ENCODE measurements around the gene CUEDC1. TPM values are rescaled to one million over a fixed set of nuclear protein-coding genes. Genes with fewer than 3 reads are reported as not detected.
A peak's percentile ranks its signal among the peaks of the same experiment; 100 is the strongest.

Gene CUEDC1
- total and polyA plus RNA-seq, 2 donors (not counting 1 experiment from before 2014, with no cell fraction given) = 0.57 TPM; not detected in 1

DNA sequence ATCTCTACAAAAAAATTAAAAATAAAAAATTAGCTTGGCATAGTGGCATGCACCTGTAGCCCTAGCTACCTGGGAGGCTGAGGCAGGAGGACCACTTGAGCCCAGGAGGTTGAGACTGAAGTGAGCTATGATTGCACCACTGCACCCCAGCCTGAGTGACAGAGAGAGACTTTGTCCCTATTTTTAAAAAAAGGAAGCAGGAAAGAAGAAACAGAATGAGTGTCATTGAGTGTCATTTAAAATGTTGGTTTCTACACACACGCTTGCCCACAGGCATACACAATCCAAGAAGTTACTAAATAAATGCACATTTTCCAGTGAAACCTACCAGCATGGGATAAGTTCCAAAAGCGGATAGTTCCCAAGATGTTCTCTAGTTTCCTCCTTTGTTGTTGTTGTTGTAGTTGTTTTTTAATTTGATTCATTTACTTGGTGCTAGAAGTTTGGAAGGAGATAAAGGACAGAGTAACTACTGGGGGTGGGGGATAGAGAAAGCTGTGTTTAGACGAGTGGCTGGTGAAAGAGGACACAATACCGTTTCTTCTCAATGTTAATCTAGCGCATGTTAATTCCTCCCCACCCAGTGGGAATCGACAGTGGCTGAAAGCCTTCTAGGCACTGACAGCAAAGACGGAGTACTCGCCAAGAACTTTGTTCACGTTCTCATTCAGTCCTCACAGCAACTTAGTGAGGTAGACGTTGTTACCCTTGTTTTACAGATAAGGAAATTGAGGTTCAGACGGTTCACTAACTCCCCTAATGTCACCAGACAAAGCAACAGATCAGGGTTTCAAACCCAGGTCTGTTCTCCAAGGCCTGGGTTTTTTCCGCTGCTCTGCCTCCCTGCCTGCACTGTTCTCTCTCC, 122.7 kb downstream of the CUEDC1 start:
- Mint-ChIP-seq H3K9me3 (ENCODE audit: insufficient read depth) (no peaks in the 10 kb centered on the region), H3K27ac (no peak overlapping the region), H3K4me1 (peaks cover 2% of the 10 kb centered on the region), H3K4me3 (no peak overlapping the region), H3K27me3 (no peaks in the 10 kb centered on the region)
- Histone ChIP-seq H3K36me3 (replicated peaks in 1 of 2; ENCODE audit: control extremely low read depth in 1 of 2, control insufficient read depth in 1 of 2, extremely low read depth in 1 of 2, insufficient read depth in 2 of 2, low read length in 1 of 2) (peaks cover 0 to 6% of the 10 kb centered on the region in 2 experiments), H4K20me1 (ENCODE audit: control insufficient read depth, insufficient read depth, low read length, poor library complexity, severe bottlenecking) (no peaks in the 10 kb centered on the region), H3K9ac (ENCODE audit: low read length) (peak overlapping the region; percentile 58), H3K4me1 (ENCODE audit: control insufficient read depth in 2 of 2, insufficient read depth in 2 of 2, low read length in 2 of 2) (peaks cover 8 to 12% of the 10 kb centered on the region in 2 donors), H3K27me3 (replicated peaks in 1 of 4; ENCODE audit: control extremely low read depth in 1 of 4, control insufficient read depth in 3 of 4, insufficient read depth in 4 of 4, low read length in 3 of 4) (no peaks in the 10 kb centered on the region), H3K9me3 (ENCODE audit: control extremely low read depth in 1 of 3, control insufficient read depth in 2 of 3, insufficient read depth in 1 of 3, low read length in 2 of 3) (no peaks in the 10 kb centered on the region), H3K4me3 (ENCODE audit: control extremely low read depth in 1 of 5, extremely low read depth in 1 of 5, insufficient read depth in 1 of 5, low read depth in 2 of 5, low read length in 4 of 5) (peak overlapping the region; percentile 36 to 83 (median 58)), H3K79me2 (ENCODE audit: control insufficient read depth, insufficient read depth, low read length) (no peaks in the 10 kb centered on the region), H3K27ac (ENCODE audit: low read length in 2 of 2) (no peak overlapping the region), H2AFZ (ENCODE audit: insufficient read depth, low read depth, low read length, poor library complexity, severe bottlenecking) (peak overlapping the region; percentile 78), H3K4me2 (replicated peaks; ENCODE audit: low read depth, low read length, poor library complexity, severe bottlenecking) (peak overlapping the region; percentile 75)
- 51% methylated on average over 5 of the region's 12 CpGs for WGBS (ENCODE audit: insufficient coverage)
- TF ChIP-seq, protein P1, sequence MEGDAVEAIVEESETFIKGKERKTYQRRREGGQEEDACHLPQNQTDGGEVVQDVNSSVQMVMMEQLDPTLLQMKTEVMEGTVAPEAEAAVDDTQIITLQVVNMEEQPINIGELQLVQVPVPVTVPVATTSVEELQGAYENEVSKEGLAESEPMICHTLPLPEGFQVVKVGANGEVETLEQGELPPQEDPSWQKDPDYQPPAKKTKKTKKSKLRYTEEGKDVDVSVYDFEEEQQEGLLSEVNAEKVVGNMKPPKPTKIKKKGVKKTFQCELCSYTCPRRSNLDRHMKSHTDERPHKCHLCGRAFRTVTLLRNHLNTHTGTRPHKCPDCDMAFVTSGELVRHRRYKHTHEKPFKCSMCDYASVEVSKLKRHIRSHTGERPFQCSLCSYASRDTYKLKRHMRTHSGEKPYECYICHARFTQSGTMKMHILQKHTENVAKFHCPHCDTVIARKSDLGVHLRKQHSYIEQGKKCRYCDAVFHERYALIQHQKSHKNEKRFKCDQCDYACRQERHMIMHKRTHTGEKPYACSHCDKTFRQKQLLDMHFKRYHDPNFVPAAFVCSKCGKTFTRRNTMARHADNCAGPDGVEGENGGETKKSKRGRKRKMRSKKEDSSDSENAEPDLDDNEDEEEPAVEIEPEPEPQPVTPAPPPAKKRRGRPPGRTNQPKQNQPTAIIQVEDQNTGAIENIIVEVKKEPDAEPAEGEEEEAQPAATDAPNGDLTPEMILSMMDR (IDR thresholded peaks at IDR 0.05) = no peak
- TF ChIP-seq EZH2 (IDR thresholded peaks at IDR 0.05; ENCODE audit: borderline replicate concordance, insufficient read depth, low read depth, low read length, poor library complexity, severe bottlenecking) = no peak
- DNase-seq (no peak), ATAC-seq (ENCODE audit: low read depth) (no peak)
- intact Hi-C loops (cut with micrococcal nuclease) = loop anchor here (1.0 kb wide), 1 partner anchor 701 kb away; no protein-coding TSS in a partner anchor
- ChIA-PET POLR2A (no interaction called here), CTCF (interaction anchor here (0.6 to 5.0 kb wide), 31 partner anchors 8 to 713 kb away, joined by 3 to 48 read pairs (median 4); partner anchors contain the start of genes CCDC182 and MRPS23)

DNA sequence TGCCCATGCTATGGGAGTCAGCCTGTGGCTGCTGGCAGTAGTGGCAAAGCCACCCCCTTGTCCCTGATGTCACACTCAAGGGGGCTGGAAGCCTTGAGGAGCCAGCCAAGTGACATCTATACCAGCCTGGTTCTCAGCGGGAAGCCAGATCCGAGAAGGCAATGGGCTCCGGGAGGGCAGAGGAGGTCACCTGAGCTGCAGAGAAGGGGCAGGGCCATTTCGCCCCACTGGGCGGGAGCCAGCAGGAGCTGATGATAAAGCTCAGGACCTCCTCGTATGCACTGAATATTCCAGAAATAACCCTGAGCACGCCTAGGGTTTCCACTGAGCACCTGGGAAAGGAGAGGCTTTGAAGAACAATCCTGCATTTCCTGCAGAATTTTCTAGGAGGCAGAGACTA, 124.3 kb downstream of the CUEDC1 start:
- Histone ChIP-seq H2AFZ (ENCODE audit: insufficient read depth, low read depth, low read length, poor library complexity, severe bottlenecking) (no peak overlapping the region), H3K27me3 (replicated peaks in 1 of 4; ENCODE audit: control extremely low read depth in 1 of 4, control insufficient read depth in 3 of 4, insufficient read depth in 4 of 4, low read length in 3 of 4) (no peaks in the 10 kb centered on the region), H3K9ac (ENCODE audit: low read length) (no peak overlapping the region), H3K4me2 (replicated peaks; ENCODE audit: low read depth, low read length, poor library complexity, severe bottlenecking) (no peak overlapping the region), H4K20me1 (ENCODE audit: control insufficient read depth, insufficient read depth, low read length, poor library complexity, severe bottlenecking) (no peaks in the 10 kb centered on the region), H3K4me1 (ENCODE audit: control insufficient read depth in 2 of 2, insufficient read depth in 2 of 2, low read length in 2 of 2) (peaks cover 8 to 12% of the 10 kb centered on the region in 2 donors), H3K9me3 (ENCODE audit: control extremely low read depth in 1 of 3, control insufficient read depth in 2 of 3, insufficient read depth in 1 of 3, low read length in 2 of 3) (no peaks in the 10 kb centered on the region), H3K4me3 (ENCODE audit: control extremely low read depth in 1 of 5, extremely low read depth in 1 of 5, insufficient read depth in 1 of 5, low read depth in 2 of 5, low read length in 4 of 5) (no peak overlapping the region), H3K27ac (ENCODE audit: low read length in 2 of 2) (no peak overlapping the region), H3K36me3 (replicated peaks in 1 of 2; ENCODE audit: control extremely low read depth in 1 of 2, control insufficient read depth in 1 of 2, extremely low read depth in 1 of 2, insufficient read depth in 2 of 2, low read length in 1 of 2) (no peaks in the 10 kb centered on the region), H3K79me2 (ENCODE audit: control insufficient read depth, insufficient read depth, low read length) (no peaks in the 10 kb centered on the region)
- peaks cover 2% of the 10 kb centered on the region for H3K4me1 Mint-ChIP-seq
- intact Hi-C loops (cut with micrococcal nuclease) = no loop called here
- no peak for ATAC-seq (ENCODE audit: low read depth)
- H3K27me3 Mint-ChIP-seq = peaks cover 2% of the 10 kb centered on the region
- POLR2A ChIA-PET = interaction anchor here (0.6 kb wide), 1 partner anchor 189 kb away, joined by 4 read pairs; no protein-coding TSS in a partner anchor
- DNase-seq = no peak
- CTCF ChIA-PET = interaction anchor here (0.6 to 1.2 kb wide), 2 partner anchors 15 to 588 kb away, joined by 3 read pairs; no protein-coding TSS in a partner anchor
- WGBS (ENCODE audit: insufficient coverage) = 99% methylated on average over 7 of the region's 7 CpGs
- no peak overlapping the region for H3K4me3 Mint-ChIP-seq
- H3K27ac Mint-ChIP-seq = no peak overlapping the region
- no peaks in the 10 kb centered on the region for H3K9me3 Mint-ChIP-seq (ENCODE audit: insufficient read depth)
- TF ChIP-seq, protein P1 (IDR thresholded peaks at IDR 0.05) = no peak
- no peak for TF ChIP-seq EZH2 (IDR thresholded peaks at IDR 0.05; ENCODE audit: borderline replicate concordance, insufficient read depth, low read depth, low read length, poor library complexity, severe bottlenecking)

Measured in B cell (primary cell).